Activated CD8-positive, alpha-beta memory T cell treated with anti-CD3 and anti-CD28 coated beads for 48 hours (primary cell): ENCODE data around the gene CPVL.

ENCODE experiments used
- DNase-seq, 3 experiments: peaks; one replicate each; pipeline ENCODE4 v3.0.0-alpha.2; 2020; ENCODE audit warnings: low read depth in 2 of 3, low spot score in 2 of 3

The CPVL gene

DNA sequence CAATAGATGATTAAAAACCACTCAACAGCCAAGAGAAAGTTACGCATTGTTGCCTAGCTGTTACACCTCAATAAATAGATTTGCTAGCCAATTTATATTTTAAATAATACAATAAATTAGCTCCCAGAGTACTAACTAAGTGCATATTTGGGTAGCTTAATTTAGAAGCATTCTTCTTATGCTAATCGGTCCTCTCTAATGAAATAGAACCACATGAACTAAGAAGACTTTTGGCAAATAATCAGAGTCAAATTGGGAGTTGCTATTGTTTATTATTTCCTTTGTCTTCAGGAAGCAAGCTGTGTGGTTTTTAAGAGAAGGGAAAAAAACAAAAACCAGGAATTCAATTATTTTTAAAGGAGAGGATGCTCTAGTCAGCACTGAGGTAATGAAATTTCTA, 139.2 kb downstream of the CPVL start:
- no peak for DNase-seq

DNA sequence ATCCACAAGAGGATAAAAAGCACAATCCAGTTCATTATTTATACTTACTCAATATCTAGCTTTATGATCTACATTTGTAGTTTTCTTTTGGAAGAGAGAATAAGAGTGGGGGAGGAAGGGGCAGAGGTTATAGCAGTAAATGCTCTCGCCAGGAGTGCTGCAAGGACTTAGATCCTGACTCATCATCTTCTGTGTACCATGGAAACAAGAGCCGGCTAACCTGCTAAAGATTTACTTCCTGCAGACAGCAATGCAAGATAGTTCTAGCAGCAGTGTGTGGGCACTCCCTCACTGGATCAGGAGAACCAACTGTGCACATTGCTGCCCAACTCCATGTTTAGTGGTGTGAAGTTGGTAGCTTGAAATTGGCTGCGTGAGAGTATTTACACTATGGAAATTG, 140.5 kb downstream of the CPVL start:
- DNase-seq: no peak

DNA sequence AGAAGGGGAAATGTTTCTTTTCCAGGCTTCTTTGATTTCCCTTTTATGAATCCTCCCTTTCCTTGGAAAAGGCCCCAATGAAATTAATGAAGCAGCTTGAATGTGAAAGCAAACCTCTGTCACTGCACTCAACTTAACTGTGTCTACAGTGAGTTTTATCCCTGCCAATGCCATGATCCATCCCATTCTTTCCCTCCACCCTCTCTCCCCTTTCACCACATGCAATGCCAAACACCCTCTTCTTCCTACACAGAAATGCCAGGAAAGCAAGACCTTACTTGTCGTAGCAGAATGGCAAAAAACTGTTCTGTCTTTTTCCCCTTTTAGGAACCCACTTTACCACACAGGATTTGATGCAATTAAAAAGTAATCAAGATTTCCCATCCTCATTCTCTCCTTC, 140.9 kb downstream of the CPVL start:
- no peak for DNase-seq

DNA sequence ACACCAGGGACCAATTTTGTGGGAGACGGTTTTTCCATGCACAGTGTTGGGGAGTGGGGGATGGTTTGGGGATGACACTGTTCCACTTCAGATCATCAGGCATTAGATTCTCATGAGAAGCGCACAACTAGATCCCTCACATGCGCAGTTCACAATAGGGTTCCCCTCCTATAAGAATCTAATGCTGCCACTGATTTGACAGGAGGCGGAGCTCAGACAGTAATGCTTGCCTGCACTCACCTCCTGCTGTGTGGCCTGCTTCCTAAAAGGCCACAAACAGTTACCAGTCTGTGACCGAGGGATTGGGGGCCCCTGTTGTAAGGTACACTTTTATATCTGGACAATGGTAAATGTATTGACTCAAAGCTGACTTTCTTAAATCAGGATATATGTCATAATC, 142.6 kb downstream of the CPVL start:
- no peak for DNase-seq

DNA sequence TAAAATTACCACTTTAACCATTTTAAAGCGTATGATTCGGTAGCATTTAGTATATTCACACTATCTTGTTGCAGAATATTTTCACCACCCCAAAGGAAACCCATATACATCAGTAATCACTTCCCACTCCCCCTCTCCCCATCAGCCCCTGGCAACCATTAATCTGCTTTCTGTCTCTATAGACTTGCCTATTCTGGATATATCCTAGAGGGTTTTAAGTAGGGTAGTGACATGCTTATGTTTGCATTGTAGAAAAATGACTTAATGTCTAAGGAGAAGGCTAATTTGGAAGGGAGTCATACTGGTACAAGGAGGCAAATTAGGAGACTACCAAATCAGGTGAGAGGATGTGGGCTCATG, 145.6 kb downstream of the CPVL start:
- no peak for DNase-seq

DNA sequence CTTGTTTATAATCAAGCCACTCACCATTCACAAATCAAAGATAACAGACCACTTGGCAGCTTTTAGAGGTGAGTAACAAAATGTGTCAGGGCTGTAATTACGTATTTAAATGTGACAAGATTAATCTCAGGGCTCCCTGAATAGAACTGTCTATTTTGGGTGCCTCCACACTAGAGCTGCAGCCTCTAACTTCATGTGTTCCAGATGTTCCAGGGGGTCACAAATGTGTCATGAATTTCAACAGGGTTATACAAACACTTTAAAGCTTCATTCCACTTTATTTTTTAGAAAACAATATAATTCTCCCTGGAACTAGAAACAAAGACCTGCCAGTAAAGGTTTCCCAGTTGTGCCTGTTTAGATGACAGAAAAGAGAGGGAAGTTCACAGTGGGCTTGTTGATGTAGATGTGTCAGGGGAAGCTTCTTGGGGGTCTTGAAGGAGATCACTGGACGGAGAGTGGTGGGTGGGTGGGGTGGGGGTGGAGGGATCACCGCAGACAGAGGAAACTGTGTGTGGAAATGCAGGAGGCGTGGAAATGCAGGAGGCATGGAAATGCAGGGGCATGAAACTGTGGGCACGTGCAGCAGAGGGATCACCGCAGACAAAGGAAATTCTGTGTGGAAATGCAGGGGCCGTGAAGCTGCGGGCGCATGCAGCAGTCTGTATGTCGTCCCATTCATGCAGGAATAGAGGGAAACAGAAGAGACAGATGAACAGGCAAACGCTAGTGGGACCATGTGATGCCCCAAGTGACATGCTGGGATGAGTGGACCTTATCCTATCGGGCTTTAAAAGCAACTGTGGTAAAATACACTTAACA, 146.2 kb downstream of the CPVL start:
- DNase-seq: no peak

DNA sequence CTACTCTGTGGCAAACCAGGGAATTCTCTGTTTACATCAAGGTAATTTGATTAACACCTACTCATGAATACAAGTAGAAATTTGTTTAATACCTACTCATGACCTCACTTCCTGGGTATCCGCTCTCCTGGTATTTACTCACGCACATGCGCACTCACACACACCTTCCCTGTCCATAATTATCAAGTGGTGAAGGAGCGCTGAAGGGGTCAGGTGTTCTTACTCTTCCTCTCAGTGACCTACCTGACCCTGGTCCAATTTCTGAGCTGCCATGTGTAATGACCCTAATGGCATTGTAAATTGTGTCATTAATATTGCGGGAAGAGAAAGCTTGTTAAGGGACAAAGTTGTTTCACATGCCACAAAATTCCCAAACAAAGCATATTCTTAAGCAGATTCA, 146.9 kb downstream of the CPVL start:
- no peak for DNase-seq

DNA sequence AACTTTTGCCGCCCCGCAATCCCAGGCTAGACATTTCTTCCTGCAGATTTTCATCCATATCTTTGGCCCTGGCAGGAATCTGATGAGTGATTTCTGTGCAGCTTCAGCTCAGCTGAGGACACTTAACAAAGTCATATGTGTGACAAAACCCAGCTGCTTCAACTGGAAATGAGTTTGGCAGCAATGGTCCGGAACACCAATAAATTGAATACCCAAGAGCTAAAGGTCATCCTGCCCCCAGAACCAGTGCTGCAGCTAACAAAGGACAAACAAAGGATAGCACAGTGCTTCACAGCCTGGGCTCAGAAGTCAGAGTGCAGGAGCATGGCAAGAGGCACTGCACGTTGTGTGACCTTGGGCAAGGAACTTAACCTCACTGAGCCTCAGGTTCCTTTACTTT, 148.2 kb downstream of the CPVL start:
- no peak for DNase-seq

DNA sequence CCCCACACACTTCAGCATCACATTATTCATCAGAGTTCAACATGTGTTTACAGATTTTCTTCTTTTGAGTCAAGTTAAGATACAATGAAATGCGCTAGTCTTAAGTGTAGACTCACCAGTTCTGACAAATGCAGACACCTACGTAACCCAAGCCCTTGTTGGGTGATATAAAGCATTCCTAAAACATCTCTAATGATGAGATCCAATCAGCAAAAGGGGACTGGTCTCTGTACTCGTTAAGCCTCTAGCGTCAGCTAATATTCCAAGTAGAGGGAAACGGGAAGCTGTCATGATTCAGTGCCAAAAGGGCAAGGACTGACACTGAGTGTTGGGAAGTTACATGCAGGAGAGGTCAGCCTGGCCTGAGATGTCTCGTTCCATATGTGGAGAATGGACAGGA, 149.5 kb downstream of the CPVL start:
- no peak for DNase-seq

DNA sequence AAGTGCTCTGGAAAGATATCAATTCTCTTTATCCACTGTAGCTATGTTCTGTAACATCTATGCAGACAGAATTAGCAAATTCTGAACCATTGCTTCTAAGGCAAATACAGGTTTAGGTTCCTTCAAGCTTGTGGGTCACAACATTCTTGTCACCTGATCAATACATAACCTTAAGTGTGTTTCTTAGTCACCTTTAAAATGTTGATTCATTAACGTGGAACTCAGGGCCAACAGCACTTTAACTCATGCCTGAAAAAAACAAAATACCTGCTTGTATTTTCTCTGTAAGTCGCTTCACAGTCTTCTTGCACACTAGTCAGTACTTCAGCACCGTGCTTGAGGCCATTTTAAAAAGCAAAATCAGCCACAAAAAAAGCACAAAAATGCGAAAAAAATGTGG, 153.0 kb downstream of the CPVL start:
- DNase-seq: no peak

DNA sequence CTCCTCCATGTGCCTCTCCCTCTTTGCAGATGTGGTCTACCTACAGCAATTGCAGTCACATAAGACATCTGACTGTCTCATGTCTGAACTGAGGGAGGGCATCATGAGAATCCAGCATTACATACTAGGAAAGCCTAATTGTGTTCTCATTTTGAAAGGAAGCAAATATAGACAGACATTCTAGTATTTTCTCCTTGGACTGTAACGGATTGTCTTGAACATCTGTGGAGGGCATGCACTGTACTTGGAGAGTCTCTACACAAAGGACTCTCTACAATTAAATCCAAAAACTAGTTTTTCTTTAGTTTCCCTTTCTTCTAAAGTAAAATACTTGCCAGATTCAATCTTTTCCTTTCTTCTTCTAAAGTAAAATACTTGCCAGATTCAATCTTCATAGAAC, 153.5 kb downstream of the CPVL start:
- DNase-seq: no peak

DNA sequence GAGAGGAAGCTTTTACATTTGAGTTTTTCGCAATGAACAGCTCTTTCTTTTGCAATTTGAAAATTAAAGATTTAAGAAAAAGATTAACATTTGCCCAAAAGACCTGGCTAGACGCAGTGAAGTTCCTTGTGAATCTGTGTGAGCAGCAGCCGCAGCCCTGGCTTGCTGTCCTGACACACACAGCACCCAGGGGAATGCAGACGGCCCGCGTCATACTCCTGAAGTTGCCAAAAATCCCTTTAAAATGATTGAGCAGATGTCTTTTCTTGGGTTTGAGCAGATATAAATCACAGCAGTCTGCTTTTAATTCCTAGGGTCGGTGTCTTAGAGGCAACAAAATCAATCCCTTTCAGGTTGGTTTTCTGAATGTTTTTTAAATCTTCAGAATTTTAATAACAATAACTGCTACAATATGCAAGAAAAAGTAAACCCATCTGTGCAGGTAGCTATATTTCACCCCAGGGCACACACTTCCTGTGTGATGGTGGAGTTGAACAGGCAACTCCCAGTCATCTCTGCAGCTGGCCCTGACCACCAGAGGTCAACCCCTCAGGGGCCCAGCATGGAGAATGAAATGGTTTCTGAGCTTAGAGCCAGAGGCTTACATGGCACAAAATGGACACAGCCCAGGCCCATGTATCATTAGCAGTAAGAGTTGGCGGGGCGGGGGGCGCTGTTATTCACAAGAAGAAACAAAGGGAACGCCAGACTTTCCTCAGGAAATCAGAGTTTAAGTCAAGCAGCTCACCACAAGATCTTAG, 156.0 kb downstream of the CPVL start:
- no peak for DNase-seq

DNA sequence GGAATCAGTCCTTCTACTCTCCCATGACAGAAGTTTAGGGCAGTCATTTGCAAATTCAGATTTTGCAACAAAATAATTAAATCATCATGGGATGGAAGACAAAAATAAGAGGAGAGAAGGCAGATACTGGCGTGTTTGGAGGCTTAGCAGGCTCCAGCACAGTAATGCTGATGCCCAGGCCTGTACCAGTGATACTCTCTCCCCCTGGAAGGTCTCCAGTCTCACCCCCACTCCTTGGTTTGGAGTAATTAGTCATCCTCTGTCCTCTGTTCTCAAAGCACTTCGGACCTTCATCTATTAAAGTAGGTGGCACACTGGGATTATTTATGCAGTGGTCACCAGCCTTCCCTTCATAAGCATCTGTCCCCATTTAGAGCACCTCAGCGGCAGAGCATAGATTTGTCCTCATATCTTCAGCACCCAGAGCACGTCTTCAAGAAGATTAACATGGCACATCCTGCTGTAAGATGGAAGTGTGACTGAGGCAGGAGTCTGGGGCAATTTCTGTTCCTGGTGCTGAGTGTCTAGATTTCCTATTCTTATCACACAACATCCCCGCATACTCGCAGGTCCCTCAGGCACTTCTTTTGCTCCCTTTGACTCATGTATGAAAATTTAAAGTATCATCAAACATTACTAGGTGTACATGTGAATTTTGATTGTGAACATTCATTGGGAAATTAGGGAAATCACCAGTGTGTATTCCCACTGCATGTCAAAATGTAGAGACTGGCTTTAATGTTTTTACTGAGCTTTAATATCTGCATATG, 156.9 kb downstream of the CPVL start:
- no peak for DNase-seq

DNA sequence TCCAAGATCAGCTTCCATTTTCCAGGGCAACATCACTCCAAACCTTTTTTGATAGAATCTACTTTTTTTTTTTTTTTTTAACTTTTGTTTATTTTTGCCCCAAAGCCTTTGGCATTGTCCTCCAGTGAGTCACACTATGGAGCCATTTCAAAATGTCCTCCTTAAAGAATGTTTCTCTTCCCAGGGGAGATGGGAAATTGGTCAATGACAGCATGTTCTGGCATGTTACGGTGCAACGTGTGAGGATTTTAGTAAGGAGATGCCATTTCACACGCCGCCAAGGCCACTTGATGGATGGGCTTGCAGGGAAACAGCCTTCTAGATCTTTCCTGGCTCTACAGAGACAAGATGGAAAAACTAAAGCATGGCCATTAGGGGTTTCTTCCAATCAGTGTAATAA, 157.5 kb downstream of the CPVL start:
- no peak for DNase-seq

DNA sequence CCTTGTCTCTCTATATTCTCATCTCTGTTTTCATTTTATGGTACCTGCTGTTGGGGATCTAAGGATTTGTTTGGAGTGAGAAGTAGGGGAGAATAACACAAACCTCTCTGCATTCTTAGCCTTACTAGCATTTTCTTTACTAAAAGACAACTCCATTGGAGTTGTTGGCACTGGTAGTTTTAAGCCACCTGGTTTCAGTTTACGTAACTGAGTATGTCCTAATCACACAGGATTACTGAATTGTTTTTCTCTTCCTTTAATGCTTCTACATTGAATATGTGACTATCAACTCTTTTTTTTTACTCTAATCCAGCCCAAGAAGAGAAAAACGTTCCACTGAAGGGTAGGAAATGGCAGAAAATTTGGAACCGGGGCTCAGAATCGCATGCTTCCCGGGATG, 158.2 kb downstream of the CPVL start:
- DNase-seq: no peak

DNA sequence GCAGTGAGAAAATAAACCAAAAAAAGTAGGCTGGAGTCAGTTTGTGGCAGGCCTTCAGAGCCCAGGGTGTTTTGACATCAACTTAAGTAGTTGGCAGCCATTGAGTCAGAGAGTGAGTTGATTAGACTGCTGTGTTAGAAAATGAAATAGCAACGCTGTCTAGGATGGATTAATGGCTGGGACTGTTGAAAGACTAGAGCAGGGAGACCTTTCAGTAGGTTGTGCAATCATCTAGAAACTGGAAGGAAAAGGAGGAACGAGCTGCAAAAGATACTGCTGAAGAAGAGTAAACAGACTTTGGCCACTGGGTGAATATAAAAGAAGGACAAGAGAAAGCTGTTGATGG, 159.6 kb downstream of the CPVL start:
- no peak for DNase-seq

DNA sequence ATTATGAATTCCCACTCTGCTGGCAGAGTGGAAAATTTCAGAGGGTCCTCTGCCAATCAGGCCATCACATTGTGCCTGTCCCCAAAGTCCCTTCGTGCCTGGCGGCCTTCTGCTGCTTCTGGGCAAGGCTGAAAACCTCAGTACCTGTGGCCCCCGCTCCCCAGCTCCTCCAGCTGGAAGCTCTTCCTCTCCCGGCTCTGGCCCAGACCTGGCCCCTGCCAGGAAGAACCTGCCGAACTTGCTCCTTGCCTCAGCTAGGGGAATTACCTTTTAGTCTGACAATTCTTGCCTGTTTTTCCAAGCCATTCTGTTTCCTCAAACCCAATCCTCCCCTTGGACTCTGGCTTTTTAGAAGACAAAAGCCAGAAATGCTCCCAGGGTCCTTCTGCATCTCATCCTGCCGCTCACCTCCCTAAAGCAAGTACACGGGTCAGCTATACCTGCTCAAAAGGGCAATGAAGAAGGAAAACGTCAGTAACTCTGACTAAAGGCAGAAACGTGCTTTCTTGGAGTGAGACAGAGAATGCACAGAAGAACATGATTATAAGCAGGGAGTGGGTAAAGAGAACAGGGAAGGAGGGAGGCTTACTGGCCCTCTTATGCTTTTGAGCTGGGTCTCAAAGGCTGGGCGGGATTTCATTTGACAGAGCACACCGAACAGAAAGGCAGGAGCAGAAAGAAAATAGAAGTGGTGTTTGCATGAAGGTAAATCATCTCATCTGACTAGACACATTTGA, 160.1 kb downstream of the CPVL start:
- DNase-seq: no peak

DNA sequence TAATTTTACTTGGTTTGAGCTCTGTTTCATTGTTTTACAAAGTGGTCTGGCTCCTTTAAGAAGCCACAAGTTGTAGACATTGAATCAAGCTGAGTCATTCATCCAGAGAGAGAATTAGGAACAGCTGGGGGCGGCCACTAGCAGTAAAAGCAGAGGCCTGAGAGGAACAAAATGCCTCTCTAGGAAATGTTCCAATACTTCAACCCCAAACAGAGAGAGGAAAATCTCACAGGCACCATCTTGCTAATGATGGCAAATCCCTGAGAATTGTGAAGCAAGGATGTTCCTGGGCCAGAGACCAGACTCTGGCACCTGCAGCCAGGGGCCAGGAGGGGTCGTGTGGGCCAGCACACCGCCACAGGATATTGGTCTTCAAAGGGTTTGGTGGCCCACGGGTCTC, 161.7 kb downstream of the CPVL start:
- no peak for DNase-seq

DNA sequence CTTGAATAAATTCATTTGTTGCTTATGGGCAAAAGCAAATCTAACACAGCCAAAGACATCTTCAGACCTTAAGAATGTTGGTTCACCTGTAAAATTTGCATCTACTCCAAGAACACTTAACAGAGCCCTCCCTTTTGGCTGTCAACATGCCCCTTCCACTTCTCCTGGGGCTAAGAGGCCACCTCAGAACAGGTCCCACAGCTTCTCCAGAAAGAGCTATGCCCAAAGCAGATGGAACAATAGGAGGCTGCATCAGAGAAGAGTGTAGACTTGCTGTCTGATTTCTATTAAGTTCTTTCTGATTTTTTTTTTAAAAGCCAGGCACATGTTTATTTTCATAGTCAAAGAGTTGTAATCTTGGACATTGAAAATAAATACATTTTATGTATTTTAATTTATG, 162.1 kb downstream of the CPVL start:
- DNase-seq: no peak

DNA sequence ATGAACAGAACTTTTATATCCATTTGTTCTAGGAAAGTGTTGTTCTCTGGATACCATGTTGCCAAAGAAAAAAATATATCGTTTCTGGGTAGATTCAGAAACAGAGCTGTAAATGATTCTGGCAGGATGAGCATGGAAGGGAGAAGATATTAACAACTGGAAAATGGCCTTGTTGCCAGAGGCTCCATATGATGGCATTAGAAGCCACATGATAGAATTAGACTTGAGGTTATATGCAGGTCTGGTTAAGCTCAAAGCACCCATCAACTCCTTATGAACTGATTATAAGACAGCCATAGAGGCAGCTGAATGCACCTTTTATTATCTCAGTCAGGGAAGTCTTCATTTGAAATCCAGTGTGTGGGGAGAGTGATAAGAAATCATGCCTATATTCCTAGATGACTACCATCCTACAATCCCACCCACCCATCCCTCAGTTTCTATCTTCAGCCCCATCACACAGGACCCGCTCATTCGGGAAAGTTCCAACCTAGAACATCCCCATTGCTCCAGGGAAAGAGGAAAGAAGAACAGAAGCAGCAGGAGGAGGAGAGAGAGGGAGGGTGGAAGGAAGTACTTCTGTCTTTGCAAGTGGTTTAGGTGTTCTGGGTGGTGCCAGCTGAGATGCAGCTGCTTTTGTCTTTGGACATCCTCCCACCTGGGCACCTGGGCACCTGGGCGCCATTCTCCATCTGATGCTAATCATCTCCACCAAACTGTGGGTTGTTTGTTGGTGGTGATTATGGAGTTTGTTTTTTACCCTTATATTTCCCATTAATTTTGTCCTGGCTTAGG, 162.7 kb downstream of the CPVL start:
- DNase-seq: no peak

DNA sequence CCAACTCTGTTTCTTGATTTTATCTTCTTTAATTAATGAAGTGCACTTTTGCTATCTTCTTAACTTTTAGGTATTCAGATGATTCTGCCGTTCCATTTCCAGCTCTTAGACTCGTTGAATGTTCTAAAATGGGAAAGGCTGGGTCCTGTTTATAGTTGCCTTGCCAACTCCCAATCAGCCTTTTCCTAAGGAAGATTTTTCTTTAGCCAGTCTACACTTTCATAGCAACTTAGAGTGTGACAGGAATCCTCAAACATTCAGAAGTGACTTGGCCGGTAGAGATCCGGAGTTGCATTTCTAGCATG, 165.2 kb downstream of the CPVL start:
- DNase-seq: no peak
